HUES6 (cell line): Measurements from ENCODE around the gene ERVK3-1.

Source experiments
- H3K27ac ChIP-seq: 2 replicates; pipeline ENCODE4 v1.7.0; 2013; ENCODE audit warnings: low read depth, mild to moderate bottlenecking, low read length, inconsistent platforms
- H3K27me3 ChIP-seq: 2 replicates; pipeline ENCODE4 v1.6.1; 2013; ENCODE audit warnings: low read length; ENCODE audit not compliant: control insufficient read depth, insufficient read depth
- H3K36me3 ChIP-seq: 2 replicates; pipeline ENCODE4 v1.6.1; 2013; ENCODE audit warnings: low read length; ENCODE audit not compliant: control insufficient read depth, insufficient read depth
- H3K4me1 ChIP-seq: 2 replicates; pipeline ENCODE4 v1.6.1; 2013; ENCODE audit warnings: low read length; ENCODE audit not compliant: control insufficient read depth, insufficient read depth
- H3K4me3 ChIP-seq: 2 replicates; pipeline ENCODE4 v1.5.1; 2013; ENCODE audit warnings: low read depth, low read length
- H3K9ac ChIP-seq: one replicate; pipeline ENCODE4 v1.6.1; 2013; ENCODE audit warnings: mild to moderate bottlenecking, low read length
- H3K9me3 ChIP-seq: 2 replicates; pipeline ENCODE4 v1.6.1; 2013; ENCODE audit warnings: low read depth, low read length; ENCODE audit not compliant: control insufficient read depth, insufficient read depth

Gene ERVK3-1

GRCh38 chr19:58326914-58327726 is 21.9 kb downstream of the ERVK3-1 start, which contains the start of gene ZSCAN22:
TSS of gene ZSCAN22 (plus strand) at chr19:58326994. CDS start at chr19:58334803, 7,809 bp downstream.
- no peaks in the 10 kb centered on the region for H3K36me3 ChIP-seq
- no peaks in the 10 kb centered on the region for H3K9me3 ChIP-seq
- no peaks in the 10 kb centered on the region for H3K4me1 ChIP-seq
- H3K27ac ChIP-seq, result no peak within 1 kb of the TSS; the same call in 1 of the 2 replicates
- H3K9ac ChIP-seq, result peak within 1 kb of the TSS; percentile 80
- H3K4me3 ChIP-seq, result peak within 1 kb of the TSS; percentile 81
- no peaks in the 10 kb centered on the region for H3K27me3 ChIP-seq

DNA sequence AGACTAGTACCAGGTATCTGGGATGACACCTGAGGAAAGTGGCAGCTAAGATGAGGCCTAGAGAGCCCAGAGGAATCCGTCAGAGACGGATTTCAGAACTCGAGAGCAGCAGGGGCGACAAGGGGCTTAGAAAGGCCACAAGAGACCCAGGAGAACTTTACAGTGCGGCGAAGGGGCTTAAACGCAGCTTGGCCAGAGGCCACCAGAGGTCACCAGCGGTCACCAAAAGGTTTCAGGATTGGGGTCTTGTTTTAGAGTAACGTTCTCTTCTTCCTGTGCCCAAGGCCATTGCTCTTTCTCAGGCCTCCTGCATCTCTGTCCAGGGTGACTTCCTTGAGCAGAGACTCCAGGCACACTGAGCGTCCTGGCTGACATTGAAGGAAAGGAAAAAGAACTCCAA is 23.8 kb downstream of the ERVK3-1 start:
- H3K4me3 ChIP-seq, result no peak overlapping the region
- no peaks in the 10 kb centered on the region for H3K4me1 ChIP-seq
- no peaks in the 10 kb centered on the region for H3K36me3 ChIP-seq
- no peaks in the 10 kb centered on the region for H3K27me3 ChIP-seq
- H3K9me3 ChIP-seq, result no peaks in the 10 kb centered on the region
- H3K27ac ChIP-seq, result no peak overlapping the region
- H3K9ac ChIP-seq, result no peak overlapping the region

DNA sequence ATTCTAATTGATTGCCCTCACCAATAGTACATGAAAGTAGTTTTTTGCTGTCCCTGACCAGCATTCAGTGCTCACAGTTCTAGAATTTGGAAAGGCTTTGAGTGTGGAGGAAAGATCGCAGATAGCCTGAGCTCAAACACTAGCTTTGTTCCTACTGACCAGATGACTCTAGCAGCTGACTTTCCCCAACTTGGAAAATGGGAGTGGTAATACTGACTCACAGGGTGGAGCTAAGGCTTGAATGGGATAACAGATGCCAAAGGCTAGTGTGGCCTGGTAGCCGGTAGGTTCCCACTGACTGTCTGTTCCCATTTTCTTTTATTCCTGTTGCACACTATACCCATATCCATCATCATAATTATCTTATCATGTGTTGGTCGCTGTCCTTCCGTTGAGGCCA is 25.3 kb downstream of the ERVK3-1 start:
- H3K4me3 ChIP-seq, result no peak overlapping the region
- no peak overlapping the region for H3K9ac ChIP-seq
- H3K9me3 ChIP-seq, result no peaks in the 10 kb centered on the region
- no peak overlapping the region for H3K27ac ChIP-seq
- no peaks in the 10 kb centered on the region for H3K4me1 ChIP-seq
- no peaks in the 10 kb centered on the region for H3K27me3 ChIP-seq
- H3K36me3 ChIP-seq, result peaks cover 6% of the 10 kb centered on the region; the same call in 1 of the 2 replicates

DNA sequence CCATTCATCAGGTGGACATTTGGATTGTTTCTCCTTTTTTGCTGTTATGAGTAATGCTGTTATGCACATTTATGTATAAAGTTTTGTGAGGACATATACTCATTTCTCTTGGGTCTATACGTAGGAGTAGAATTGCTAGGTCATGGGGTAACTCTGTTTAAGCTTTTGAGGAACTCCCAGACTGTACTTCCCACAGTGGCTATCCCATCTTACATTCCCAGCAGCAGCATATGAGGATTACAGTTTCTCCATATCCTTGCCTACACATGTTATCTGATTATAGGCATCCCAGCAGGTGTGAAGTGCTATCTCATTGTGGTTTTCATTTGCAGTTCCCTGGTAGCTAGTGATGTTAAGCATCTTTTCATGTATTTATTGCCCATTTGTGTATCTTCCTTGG is 27.5 kb downstream of the ERVK3-1 start:
- Histone ChIP-seq H3K36me3 (peaks cover 20% of the 10 kb centered on the region), H3K27me3 (no peaks in the 10 kb centered on the region), H3K4me1 (no peaks in the 10 kb centered on the region), H3K27ac (no peak overlapping the region), H3K9ac (no peak overlapping the region), H3K4me3 (no peak overlapping the region), H3K9me3 (no peaks in the 10 kb centered on the region)

- Histone ChIP-seq H3K4me1 (no peaks in the 10 kb centered on the region), H3K9ac (no peak overlapping the region), H3K4me3 (no peak overlapping the region), H3K27me3 (no peaks in the 10 kb centered on the region), H3K9me3 (peaks cover 3% of the 10 kb centered on the region; the same call in 1 of the 2 replicates), H3K36me3 (peaks cover 39% of the 10 kb centered on the region), H3K27ac (no peak overlapping the region)
Observed at GRCh38 chr19:58334691-58335249, 29.6 kb downstream of the ERVK3-1 start.

DNA sequence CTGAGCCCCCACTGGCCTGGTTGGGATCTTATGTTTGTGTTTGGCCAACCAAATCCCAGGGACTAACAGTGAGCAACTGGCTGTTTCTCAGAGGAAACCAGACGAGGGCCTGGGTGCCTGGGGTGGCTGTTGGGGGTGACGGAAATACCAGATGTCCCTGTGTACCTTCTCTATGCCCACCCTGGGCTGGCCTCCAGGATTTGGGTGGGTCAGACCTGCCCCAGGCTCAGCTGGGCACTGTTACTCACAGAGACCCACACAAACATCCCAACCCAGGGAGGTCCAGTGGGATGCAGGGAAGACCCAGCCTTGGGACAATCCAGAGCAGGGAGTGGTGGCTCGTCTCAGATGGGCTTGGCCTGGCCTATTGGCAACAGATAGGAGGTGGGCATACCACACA is 30.5 kb downstream of the ERVK3-1 start:
- no peak overlapping the region for H3K4me3 ChIP-seq
- no peak overlapping the region for H3K9ac ChIP-seq
- no peaks in the 10 kb centered on the region for H3K27me3 ChIP-seq
- H3K9me3 ChIP-seq, result peaks cover 3% of the 10 kb centered on the region; the same call in 1 of the 2 replicates
- peaks cover 40% of the 10 kb centered on the region for H3K36me3 ChIP-seq
- no peak overlapping the region for H3K27ac ChIP-seq
- no peaks in the 10 kb centered on the region for H3K4me1 ChIP-seq

DNA sequence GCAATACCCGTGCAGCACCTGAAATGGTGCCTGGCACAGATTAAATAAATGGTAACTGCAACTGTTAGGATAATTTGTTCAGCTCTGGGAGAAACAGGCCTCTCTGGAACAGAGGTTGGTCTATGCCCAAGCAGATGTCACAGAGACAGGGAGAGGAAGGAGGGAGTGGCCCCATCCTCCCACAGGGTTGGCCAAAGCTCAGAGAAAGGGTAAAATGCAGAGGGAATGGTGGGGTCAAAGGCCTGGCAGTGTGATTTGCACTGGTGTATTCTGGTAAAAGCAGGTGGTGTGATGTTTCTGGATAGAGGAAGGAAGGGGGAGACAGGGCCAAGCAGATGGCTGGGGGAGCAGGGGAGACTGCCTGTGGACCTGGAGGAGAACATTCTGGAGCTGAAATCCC is 31.0 kb downstream of the ERVK3-1 start:
- Histone ChIP-seq H3K27me3 (no peaks in the 10 kb centered on the region), H3K4me1 (no peaks in the 10 kb centered on the region), H3K36me3 (peaks cover 40% of the 10 kb centered on the region), H3K9ac (no peak overlapping the region), H3K9me3 (peaks cover 3% of the 10 kb centered on the region; the same call in 1 of the 2 replicates), H3K4me3 (no peak overlapping the region), H3K27ac (no peak overlapping the region)

DNA sequence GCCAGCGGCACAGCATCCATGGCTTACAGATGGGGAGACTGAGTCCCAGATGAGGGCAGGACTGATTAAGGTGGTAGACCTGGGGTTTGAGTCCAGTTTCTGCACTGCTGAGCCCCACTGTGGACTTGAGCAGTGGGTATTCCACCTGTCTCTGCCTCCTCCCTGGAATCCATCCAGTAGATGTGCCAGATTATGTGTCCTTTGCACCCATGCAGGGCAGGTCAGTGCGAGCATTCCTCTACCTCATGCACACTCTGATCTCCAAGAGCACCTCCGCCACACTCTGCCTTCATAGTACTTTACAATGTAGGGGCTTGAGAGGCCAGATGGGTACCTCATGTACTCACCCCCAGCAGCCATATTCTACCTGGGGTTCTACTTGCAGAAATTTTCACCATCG is 31.6 kb downstream of the ERVK3-1 start:
- Histone ChIP-seq H3K27ac (no peak overlapping the region), H3K9me3 (peaks cover 3% of the 10 kb centered on the region; the same call in 1 of the 2 replicates), H3K36me3 (peaks cover 40% of the 10 kb centered on the region), H3K4me1 (no peaks in the 10 kb centered on the region), H3K4me3 (no peak overlapping the region), H3K9ac (no peak overlapping the region), H3K27me3 (no peaks in the 10 kb centered on the region)

GRCh38 chr19:58338336-58338735 is 33.2 kb downstream of the ERVK3-1 start:
- Histone ChIP-seq H3K27me3 (no peaks in the 10 kb centered on the region), H3K27ac (no peak overlapping the region), H3K9ac (no peak overlapping the region), H3K9me3 (peaks cover 3% of the 10 kb centered on the region; the same call in 1 of the 2 replicates), H3K36me3 (peaks cover 40% of the 10 kb centered on the region), H3K4me1 (no peaks in the 10 kb centered on the region), H3K4me3 (no peak overlapping the region)

- Histone ChIP-seq H3K36me3 (peaks cover 40% of the 10 kb centered on the region), H3K4me3 (no peak overlapping the region), H3K27me3 (no peaks in the 10 kb centered on the region), H3K9me3 (peaks cover 3% of the 10 kb centered on the region; the same call in 1 of the 2 replicates), H3K4me1 (no peaks in the 10 kb centered on the region), H3K9ac (no peak overlapping the region), H3K27ac (no peak overlapping the region)
Observed at GRCh38 chr19:58338825-58339558, 33.8 kb downstream of the ERVK3-1 start.

DNA sequence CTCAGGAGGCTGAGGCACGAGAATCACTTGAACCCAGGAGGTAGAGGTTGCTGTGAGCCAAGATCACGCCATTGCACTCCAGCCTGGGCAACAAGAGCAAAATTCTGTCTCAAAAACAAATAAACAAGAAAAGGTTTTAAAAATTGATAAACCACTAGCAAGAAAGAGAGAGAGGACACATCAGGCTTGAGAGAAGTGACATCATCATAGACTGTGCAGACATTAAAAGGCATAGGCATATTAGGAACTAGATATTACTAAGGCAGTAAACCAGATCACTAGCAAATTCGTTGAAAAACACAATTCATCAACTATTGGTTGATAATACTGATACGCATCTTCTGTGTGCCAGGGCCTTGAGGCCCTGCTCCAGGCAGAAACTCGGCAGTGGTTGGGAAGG is 40.4 kb downstream of the ERVK3-1 start:
- no peak overlapping the region for H3K27ac ChIP-seq
- no peaks in the 10 kb centered on the region for H3K9me3 ChIP-seq
- H3K27me3 ChIP-seq, result peaks cover 9% of the 10 kb centered on the region; the same call in 1 of the 2 replicates
- no peak overlapping the region for H3K9ac ChIP-seq
- no peak overlapping the region for H3K4me3 ChIP-seq
- no peaks in the 10 kb centered on the region for H3K4me1 ChIP-seq
- H3K36me3 ChIP-seq, result no peaks in the 10 kb centered on the region
